Hematopoietic multipotent progenitor cell treated with erythropoietin and hydrocortisone succinate and interleukin-3 and kit ligand, for 15 days (in vitro differentiated cells): ENCODE data around the gene RAB24.
"Not testable (repeated sequence)": the region's sequence is repeated elsewhere in the genome, so short reads cannot be mapped to it uniquely, and the experiment has no call there.

Experiments
- DNase-seq: peaks from one replicate; pipeline ENCODE4 v3.0.0-alpha.2; 2015; ENCODE audit warnings: low spot score

Gene RAB24

DNA sequence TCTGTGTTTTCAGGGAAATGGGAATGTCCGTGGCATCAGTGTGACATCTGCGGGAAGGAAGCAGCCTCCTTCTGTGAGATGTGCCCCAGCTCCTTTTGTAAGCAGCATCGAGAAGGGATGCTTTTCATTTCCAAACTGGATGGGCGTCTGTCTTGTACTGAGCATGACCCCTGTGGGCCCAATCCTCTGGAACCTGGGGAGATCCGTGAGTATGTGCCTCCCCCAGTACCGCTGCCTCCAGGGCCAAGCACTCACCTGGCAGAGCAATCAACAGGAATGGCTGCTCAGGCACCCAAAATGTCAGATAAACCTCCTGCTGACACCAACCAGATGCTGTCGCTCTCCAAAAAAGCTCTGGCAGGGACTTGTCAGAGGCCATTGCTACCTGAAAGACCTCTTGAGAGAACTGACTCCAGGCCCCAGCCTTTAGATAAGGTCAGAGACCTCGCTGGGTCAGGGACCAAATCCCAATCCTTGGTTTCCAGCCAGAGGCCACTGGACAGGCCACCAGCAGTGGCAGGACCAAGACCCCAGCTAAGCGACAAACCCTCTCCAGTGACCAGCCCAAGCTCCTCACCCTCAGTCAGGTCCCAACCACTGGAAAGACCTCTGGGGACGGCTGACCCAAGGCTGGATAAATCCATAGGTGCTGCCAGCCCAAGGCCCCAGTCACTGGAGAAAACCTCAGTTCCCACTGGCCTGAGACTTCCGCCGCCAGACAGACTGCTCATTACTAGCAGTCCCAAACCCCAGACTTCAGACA is 9.5 kb downstream of the RAB24 start:
- no peak for DNase-seq

DNA sequence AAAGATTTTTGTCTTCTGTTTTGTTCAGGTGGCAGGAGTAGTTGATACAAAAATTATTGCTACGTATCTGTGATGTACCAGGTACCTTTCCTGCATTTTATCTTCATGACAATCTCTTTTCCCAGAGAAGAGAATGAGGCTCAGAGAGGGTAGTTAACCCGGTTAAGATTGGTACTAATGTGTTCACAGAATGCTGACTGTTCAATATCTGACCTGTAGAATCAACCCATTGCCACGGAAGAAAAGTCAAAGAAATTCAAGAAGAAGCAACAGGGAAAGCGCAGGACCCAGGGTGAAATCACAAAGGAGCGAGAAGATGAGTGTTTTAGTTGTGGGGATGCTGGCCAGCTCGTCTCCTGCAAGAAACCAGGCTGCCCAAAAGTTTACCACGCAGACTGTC is 11.8 kb downstream of the RAB24 start:
- no peak for DNase-seq

DNA sequence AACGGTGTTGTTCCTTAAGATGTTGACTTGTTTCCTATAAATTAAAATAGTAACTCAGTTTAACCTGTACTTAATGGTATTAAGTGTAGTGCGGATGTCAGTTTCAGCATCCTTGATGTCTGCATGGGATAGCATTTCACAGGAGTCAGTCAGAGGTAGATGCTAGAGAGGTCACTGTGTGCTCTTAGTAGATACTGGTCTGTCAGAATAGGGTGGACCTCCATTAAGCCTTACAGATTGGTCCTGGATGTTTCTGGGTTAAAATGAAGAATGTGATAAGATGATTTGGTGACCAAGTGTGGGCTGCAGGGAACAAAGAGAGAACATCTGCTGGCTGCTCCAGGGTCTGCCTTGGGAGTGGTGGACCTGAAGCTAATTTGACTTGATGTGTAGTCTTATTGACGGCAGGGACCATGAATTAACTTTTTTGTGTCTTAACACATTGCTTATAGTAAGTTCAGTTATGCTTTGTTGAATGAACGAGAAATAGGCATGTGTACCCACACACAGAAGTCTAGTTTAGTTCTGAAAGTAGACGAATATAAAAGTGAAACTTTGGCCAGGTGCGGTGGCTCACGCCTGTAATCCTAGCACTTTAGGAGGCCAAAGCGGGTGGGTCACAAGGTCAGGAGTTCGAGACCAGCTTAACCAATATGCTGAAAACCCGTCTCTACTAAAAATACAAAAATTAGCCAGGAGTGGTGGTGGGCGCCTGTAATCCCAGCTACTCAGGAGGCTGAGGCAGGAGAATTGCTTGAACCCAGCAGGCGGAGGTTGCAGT is 12.5 kb downstream of the RAB24 start:
- no peak for DNase-seq

DNA sequence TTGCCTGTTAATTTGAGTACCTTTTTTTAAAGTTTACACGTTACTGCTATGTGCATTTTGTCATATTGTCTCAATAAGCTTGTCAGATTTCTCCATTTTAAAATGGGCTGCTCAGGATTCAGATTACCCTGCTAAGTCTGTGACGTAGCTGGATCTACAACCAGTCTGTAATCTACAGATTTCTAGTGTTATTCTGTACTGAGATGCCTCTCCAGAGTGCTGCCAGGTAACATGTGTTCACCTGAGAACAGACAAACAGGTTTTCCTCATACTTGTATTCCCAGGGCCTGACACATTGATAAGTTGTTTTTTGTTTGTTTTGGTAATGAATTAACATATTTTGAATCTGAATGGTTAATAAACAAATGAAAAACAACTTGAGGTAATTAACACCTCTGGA is 15.3 kb downstream of the RAB24 start:
- DNase-seq = no peak

DNA sequence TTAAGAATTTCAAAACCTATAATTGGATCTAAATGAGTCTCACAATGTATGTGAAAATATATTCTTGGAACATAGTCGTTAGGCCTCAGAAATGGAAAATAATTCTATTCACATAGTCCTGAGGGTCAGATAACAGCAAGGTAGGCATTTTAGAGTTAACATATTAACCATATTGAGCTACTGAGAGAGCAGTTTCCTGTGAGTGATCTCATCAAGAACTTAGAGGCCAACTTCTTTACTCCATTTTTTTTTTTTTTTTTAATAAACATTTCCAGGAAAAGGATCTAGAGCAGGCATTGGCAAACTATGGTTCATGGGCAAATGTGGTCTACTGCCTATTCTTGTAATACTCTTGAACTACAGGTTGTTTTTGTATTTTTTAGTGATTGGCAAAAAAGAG is 26.6 kb downstream of the RAB24 start:
- DNase-seq = no peak

DNA sequence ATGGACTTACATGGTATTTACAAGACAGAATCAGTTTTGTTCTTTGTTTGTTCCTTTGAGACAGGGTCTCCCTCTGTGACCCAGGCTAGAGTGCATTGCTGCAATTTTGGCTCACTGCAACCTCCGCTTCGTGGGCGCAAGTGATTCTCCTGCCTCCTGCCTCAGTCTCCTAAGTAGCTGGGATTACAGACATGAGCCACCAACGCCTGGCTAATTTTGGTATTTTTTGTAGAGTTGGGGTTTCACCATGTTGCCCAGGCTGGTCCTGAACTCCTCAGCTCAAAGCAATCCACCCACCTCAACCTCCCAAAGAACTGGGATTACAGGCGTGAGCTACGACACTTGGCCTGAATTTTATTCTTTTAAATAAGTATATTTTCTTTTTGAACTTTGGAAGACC is 27.6 kb downstream of the RAB24 start:
- no peak for DNase-seq

DNA sequence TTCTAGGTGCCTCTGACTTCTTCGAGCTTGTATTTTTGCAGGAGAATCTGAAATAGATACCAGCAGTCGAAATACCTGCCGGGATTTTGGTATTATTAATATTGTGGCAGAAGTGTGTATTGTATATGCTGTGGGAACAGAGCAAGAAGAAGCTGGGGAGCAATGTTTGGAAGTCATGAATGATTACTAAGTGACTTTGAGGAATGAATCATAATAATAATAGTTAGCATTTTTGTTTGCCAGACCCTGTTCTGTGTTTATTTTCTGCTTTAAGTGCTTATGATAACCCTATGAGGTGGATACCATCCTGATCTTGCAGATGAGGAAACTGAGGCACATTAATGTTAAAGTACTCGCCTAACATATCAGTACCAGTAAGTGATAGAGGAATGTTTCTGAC is 32.4 kb downstream of the RAB24 start:
- no peak for DNase-seq

DNA sequence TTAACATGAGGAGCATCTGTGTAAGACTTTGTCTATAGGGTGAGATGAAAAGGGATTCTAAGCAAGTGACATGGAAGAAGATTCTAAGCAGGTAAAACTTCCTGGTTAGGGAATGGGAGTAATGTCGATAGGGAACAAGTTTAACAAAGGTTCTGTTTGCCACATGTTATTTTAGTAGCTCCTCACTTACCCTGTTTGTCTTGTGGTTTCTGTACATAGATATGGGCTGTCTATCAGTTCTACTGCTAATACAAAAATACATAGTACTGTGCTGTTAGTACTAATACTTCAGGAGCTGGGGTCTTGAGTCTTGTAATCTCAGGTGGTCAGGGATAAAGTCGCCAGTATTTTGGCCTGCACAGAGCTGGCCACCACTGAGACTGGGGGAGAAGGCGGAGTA is 32.9 kb downstream of the RAB24 start:
- DNase-seq = no peak

DNA sequence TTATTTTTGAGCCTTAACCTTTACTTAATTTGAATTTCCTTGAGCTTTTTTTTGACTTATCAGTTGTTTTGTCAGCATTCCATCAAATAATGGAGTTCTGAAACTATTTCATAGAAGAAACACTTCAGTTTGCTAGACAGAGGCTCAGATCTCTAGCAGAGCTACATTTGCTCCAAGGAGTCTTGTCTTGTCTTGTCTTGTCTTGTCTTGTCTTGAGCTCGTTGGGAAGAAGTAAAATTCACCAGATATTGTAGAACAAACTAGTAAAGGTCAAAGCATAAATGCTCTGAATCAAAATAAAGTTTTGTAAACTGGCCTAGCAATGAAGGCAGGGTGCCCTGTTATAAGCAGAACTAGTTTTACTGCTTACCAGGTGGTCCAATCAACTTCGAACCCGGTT is 33.5 kb downstream of the RAB24 start:
- no peak for DNase-seq

DNA sequence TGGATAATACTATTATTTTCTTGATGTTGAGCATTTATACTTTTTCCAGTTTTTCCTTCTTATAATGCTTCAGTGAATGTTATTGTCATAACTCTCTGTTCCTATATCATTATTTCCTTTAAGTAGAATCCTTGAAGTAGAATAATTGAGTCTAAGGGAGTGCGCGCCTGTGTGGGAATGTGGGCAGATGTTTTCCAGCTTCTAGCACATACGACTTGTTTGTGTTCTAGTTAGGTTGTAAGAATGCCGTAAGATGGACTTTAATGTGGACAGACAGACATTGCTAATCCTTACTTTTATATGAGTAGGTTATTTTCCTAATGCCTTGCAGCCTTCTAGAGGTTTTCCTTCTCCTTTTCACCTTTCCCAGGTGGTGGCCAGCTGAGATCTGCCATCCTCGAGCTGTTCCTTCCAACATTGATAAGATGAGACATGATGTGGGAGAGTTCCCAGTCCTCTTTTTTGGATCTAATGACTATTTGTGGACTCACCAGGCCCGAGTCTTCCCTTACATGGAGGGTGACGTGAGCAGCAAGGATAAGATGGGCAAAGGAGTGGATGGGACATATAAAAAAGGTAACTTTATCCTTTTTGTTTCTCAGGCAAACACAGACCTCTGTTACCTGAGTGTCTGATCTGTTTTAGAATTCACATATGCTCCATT is 34.2 kb downstream of the RAB24 start:
- no peak for DNase-seq

DNA sequence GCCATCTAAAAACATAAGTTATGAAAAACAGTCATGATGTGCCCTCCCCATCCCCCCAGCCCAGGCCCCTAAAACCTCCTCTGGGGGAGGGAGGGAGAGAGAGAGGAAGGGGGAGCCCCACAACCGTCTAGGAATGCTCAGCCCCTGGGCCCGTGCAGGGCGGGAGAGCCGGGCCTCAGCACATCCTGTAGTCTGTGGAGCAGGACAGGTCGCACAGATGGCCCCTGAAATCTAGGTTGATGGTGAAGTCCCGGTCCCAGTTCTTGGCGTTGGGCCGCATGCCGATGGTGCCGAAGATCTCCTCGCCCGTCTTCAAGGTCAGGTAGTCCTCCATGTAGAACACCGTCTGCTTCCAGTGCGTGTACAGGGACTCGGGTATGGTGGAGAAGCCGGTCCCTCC is 38.1 kb downstream of the RAB24 start:
- no peak for DNase-seq

DNA sequence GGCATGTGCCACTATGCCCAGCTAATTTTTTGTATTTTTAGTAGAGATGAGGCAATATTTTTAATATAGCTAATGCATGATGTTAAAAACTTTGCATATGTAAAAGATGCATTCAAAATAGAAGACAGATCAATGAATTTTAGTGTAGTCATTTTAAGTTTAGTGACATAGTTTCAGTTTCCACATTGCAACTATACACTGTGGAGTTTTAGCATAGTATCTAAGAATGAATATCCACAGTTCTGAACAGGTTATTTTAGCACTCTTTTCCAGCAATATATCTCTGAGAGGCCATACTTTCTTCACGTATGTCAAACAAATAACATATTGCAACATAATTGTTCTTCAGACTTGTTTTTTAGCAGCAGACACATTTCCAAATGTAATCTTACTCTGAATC is 39.3 kb downstream of the RAB24 start:
- no peak for DNase-seq

DNA sequence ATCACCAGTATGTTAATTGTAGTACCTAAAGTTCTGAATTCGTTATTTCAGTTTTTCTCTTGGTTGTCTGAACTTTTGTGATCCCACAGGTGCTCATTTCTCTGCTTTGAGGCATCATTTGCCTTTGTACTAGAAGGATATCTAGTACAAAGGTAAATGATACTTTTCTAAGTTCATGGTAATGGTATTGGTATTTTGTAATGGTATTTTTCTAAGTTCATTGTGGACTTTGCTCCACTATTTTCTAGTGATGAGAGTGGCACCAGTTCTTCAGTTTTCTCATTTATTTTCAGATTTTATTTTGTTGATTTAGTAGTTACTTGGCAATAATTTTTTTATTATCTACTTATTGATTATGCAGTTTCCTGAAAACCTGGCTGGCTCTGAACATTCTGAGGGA is 42.0 kb downstream of the RAB24 start:
- no peak for DNase-seq

DNA sequence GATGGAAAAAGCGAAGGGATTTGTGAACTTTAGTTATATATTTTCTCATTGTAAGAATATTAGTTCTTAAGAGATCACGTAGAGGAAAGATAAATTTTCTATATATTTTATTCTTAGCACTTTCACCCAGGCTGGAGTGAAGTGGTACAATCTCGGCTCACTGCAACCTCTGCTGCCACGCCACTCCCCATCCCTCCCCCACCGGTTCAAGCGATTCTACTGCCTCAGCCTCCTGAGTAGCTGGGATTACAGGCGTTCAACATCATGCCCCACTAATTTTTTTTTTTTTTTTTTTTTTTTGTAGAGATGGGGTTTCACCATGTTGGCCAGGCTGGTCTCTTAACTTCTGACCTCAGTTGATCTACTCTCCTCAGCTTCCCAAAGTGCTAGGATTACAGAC is 42.6 kb downstream of the RAB24 start:
- DNase-seq = no peak

DNA sequence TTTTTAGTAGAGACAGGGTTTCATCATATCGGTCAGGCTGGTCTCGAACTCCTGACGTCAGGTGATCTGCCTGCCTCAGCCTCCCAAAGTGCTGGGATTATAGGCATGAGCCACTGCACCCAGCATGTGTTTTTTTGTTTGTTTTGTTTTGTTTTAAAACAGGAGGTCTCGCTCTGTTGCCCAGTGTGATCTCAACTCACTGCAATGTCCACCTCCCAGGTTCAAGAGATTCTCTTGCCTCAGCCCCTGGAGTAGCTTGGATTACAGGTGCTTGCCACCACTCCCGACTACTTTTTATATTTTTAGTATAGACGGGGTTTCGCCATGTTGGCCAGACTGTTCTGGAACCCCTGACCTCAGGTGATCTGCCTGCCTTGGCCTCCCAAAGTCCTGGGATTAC is 44.8 kb downstream of the RAB24 start:
- not testable (repeated sequence) for DNase-seq

DNA sequence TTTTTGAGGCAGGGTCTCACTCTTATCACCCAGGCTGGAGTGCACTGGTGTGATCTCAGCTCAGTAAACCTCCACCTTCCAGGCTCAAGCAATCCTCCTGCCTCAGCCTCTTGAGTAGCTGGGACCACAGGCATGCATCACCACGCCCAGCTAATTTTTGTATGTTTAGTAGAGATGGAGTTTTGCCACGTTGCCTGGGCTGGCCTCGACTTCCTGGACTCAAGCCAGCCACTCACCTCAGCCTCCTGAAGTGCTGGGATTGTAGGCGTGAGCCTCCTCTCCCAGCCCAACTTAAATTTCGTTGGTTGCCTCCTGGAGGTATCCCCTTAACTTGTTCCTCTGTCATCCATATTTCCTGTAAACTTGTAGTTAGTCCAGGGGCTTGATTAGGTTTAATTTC is 47.2 kb downstream of the RAB24 start:
- no peak for DNase-seq

DNA sequence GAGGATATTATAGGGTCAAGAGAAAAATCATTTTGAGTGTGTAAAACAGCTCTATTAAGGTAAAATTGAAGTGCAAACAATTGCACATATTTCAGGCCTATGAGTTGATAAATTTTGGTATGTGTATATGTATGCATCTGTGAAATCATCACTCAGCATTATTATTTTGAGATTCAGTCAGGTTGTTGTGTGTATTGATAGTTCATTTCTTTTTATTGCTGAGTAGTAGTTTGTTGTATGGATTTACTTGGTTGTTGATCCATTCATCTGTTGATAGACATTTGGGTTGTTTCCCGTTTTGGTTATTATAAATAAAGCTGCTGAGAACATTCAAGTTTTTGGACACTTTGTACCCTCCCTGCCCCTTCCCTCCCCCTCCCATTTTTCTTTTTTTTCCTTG is 50.3 kb downstream of the RAB24 start:
- no peak for DNase-seq
